ENCODE data around the gene E2F3.

Gene E2F3

GRCh38 chr6:20538131-20538662 is 136.5 kb downstream of the E2F3 start:
- no peak for DNase-seq

GRCh38 chr6:20538907-20539306 is 137.2 kb downstream of the E2F3 start:
- no peak for DNase-seq

GRCh38 chr6:20539387-20539786 is 137.7 kb downstream of the E2F3 start:
- DNase-seq, result no peak

DNA sequence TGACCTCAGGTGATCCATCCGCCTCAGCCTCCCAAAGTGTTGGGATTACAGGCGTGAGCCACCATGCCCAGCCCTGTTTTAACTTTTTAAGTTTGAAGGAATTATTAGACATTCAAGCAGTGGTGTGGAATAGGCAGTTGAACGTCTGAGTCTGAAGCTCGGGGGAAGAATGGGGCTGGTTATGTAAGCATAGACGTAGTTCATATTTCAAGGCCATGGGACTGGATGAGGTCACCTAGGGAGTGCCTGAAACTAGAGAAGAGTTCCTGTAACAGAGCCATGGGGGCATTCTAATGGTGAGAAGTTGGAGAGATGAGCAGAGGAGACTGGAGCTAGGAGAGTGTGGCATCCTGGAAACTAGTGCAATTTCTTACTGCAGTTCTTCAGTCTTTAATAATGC is 139.0 kb downstream of the E2F3 start:
- DNase-seq, result no peak

- no peak for DNase-seq
Measured at GRCh38 chr6:20541382-20541781, 139.7 kb downstream of the E2F3 start.

DNA sequence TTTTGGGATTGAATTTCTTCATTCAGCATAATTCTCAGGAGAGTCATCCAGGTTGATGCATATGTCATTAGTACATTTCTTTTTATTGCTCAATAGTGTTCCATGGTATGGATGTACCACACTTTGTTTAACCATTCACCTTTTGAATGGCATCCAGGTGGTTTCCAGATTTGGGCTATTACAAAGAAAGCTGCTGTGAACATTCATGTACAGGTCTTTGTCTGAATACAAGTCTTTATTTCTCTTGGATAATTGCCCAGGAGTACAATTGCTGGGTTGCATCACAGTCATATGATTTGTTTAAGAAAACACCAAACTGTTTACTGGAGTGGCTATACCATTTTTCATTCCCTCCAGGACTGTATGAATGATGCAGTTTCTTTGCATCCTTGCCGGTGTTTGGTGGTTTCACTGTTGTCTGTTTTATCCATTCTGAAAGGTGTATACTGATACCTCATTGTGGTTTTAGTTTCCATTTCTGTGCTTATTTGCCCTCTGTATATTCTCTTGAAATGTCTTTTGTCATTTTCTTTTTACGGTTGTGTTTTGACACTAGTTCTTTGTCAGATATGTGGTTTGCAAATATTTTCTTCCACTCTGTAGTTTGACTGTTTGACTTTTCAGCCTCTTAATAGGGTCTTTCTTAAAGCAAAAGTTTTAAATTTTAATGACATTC is 141.4 kb downstream of the E2F3 start:
- DNase-seq, result peak; percentile 82
